Mucosa of gallbladder (tissue), 1 donor: ENCODE measurements around the gene LRRC42. TPM values are rescaled to one million over a fixed set of nuclear protein-coding genes. Genes with fewer than 3 reads are reported as not detected.

ENCODE experiments used
- DNase-seq: peaks from one replicate; pipeline ENCODE4 v3.0.0-alpha.2; 2020; ENCODE audit warnings: low spot score
- total RNA-seq: library from RNA; stranded (reverse); gene quantifications from one replicate; pipeline ENCODE4 v1.2.1, GENCODE V29; 2021
- donor health status: DM: no; HTN: no; CAD: no.

Gene LRRC42
- total RNA-seq, 1 donor from 2014 or later = 25.7 TPM

DNA sequence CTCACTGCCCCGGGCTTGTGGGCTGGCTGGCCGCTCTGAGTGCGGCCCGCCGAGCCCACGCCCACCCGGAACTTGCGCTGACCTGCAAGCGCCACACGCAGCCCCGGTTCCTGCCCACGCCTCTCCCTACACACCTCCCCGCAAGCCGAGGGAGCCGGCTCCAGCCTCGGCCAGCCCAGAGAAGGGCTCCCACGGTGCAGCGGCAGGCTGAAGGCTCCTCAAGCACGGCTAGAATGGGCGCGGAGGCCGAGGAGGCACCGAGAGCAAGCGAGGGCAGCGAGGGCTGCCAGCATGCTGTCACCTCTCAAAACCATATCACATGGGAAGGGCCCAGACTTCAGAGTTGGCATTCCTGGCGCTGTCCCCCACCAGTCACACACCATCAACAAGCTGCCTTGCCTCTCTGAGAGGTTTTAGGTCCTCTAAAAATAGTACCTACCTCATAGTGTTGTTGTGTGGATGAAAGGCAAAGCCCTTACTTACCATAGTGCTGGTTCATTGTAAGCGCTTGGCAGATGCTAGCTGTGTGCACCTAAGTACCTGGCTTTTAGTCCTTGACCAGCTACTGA is 58.4 kb downstream of the LRRC42 start:
- DNase-seq = no peak

- no peak for DNase-seq
Observed at GRCh38 chr1:54006508-54006907, 60.4 kb downstream of the LRRC42 start.

GRCh38 chr1:54007613-54008012 is 61.5 kb downstream of the LRRC42 start:
- DNase-seq = no peak

GRCh38 chr1:54008876-54009275 is 62.7 kb downstream of the LRRC42 start:
- DNase-seq = no peak

- no peak for DNase-seq
Observed at GRCh38 chr1:54009406-54009805, 63.3 kb downstream of the LRRC42 start.

DNA sequence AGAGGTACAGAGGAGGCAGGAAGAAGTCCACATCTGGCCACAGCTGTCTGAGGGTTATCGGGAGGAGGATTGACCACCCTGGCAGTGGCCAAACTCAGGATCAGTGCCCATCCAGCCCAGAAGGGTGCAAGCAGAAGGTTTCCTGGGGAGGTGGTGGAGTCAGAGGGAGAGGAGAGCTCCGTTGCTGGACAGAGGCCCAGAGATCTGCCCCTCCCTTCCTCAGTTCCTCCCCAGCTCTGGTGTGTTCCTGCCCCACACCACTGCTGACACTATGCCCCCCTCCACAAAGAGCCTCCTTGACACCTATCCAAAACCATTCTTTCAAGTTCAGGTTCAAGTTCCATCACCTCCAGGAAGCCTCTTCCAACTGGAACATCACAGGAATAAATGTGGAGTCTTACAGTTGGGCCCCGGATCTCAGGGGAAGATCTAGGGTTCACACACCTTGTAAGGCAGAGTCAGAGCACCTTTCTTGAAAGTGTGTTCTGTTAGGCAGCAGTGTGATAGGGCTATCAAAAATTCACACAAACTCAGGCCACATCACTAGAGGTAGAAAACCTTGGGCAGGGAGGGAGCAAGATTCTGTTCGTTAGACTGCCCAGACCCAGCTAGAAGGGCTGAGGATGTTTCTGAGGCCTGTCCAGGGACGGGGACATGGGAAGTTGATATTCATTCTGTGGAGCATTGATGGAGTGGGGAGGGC is 64.4 kb downstream of the LRRC42 start:
- no peak for DNase-seq

DNA sequence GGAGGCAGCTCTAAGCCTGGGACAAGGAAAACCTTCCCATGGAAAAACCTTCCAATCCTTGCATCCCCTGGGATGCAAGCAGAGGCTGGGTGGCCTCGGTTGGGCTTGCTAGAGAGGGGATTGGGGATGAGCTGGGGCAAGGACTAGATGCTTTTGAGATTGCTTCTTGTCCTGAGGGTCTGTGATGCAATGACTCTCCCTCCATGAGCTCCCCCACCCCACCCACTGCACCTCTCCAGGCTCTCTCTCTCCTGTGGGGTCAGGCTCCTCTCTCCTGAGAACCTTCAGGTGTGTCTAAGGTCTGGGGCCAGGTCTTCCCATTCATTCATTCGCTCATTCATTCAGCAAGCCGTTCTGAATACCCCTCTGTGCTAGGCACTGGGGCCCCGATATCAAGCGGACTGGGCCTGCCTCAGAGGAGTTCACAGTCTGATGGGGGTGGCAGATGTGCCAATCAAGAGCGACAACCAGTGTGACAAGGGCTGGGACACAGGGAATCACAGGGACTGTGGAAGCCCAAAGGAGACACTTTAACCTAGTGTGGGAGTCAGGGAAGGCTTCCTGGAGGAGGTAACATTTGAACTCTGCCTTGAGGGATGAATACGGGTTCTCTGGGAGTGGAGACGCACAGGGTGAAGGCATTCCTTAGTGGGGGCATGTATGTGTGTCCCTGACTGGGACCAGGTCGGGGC is 65.3 kb downstream of the LRRC42 start:
- DNase-seq = no peak

DNA sequence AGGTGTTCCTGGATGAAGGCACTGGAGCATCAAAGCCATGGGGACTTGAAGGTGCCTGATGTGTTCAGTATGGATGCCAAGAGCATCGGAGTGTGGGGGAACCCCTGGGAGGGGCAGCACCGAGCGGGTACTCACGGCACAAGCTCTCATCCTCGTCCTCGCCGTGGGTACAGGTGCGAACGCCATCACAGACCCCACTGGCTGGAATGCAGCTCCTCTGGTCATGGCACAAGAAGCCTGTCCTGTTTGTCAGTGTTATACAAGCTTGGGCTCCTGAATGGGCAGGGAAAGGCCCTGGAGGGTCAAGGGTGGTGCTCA is 65.8 kb downstream of the LRRC42 start:
- DNase-seq = no peak

DNA sequence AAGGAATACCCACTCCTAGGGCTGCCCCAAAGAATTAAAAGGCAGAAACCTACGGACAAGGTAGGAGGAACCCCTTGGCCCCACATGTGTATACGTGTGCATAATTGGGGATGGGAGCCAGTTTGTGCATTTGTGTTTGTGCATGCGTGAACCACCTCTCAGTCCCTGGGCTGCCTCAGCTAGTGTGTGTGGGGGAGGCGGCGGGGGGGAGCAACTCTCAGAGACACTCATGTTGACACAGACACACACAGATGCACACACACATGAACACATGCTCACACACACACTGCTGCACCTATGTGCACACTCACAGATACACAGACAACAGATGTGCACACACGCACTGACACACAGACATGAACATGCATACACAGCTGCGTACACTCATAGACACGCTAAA is 66.7 kb downstream of the LRRC42 start:
- no peak for DNase-seq

DNA sequence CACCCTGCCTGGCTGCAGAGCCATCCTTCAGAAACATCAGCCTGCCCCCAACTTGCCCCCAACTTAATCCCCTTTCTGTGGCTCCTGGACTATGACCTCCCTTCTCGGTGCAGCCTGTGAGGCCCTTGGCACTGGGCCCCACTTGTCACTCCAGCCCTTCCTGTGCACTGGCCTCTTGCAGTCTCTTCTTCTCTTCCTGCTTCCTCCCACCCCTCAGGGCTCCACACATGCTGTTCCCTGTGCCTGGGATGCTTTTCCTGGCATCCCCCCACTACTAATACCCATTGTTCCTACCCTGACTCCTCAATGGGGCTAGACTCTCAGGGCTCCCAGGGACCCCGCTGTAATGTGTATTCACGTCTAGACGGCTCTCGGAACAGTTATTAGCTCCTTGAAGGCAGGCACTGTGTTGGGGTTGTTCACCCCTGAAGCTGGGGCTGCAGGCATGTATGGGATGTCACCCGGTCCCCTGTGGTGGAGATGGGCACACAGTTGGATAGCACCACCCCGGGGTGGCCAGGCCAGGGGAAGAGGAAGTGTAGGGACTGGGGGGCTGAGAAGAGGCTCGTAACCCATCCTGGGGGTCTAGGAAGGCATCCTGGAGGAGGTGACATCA is 67.4 kb downstream of the LRRC42 start:
- no peak for DNase-seq

GRCh38 chr1:54014009-54014629 is 68.0 kb downstream of the LRRC42 start:
- no peak for DNase-seq

DNA sequence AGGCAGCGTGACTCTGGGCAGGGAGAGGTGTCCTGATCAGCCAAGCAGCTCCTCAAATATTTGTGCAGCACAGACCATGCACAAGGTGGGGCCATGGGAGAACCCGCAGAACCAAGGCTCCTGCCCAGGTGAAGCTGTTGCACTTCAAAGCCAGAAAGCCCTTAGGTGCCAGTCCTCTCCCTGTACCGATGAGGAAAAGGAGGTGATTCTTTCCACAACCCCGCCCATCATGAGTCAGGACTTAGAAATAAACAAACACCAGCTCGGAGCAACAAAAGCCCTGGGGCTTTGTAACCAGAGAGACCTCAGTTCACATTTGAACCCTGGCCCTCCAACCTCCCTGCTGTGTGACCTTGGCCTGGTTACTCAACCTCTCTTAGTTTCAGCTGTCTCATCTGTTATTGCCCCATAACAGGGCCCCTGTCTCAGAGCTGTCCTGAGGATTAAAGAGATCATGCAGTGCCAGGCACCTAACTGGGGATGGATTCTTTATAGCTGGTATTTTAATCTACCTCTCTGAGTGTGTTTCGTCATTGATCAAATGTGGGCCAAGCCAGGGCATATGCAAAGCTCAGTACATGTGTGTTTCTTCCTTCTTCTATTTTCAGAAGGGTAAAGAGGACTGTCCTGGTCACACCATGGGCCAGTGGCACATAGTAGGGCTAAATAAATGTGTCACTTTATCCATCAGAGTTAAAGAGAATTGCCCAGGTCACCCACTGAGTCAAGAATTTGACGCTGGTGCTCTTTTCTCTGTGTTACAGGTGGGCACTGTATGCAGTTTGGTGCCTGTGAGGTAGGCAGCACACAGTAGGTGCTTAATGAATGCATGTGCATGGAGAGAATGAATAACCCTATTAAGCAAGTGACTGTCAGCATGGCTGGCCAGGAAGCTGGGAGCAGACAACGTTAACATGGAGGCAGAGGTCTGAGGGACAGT is 70.5 kb downstream of the LRRC42 start:
- peak; percentile 76 for DNase-seq

Other genes with a start within 250 kb of the LRRC42 start
- gene GLIS1, start 207.2 kb upstream of the LRRC42 start, total RNA-seq = 0.17 TPM
- 9.7 TPM for gene NDC1, start 108.1 kb upstream of the LRRC42 start, total RNA-seq
- 37.1 TPM for gene YIPF1, start 56.6 kb upstream of the LRRC42 start, total RNA-seq
- gene DIO1, start 52.2 kb upstream of the LRRC42 start, total RNA-seq = 6.2 TPM
- gene IFT25, start 651 bp upstream of the LRRC42 start, total RNA-seq = 24.4 TPM
- 1.3 TPM for gene LDLRAD1, start 71.8 kb downstream of the LRRC42 start, total RNA-seq
- 714 TPM for gene TMEM59, start 106.9 kb downstream of the LRRC42 start, total RNA-seq
- 6.0 TPM for gene TCEANC2, start 107.3 kb downstream of the LRRC42 start, total RNA-seq
- not detected for gene CDCP2, start 206.7 kb downstream of the LRRC42 start, total RNA-seq